Retina (tissue), 1 donor: Measurements from ENCODE around the gene CXCL12.
A peak's percentile ranks its signal among the peaks of the same experiment; 100 is the strongest.

Experiments used
- DNase-seq: peaks from one replicate; pipeline ENCODE4 v3.0.0-alpha.2; 2016

Gene CXCL12

GRCh38 chr10:44385026-44385695 lies at the start of gene CXCL12:
CXCL12 (minus strand) TSS chr10:44385097; CDS start chr10:44385005, 92 bp downstream.
- peak; percentile 72 for DNase-seq

- no peak for DNase-seq
Observed at GRCh38 chr10:44427479-44427878, 42.6 kb upstream of the CXCL12 start.

GRCh38 chr10:44427037-44427436 lies 42.1 kb upstream of the CXCL12 start:
- no peak for DNase-seq

GRCh38 chr10:44426247-44427034 lies 41.5 kb upstream of the CXCL12 start:
- no peak for DNase-seq

GRCh38 chr10:44425466-44425865 lies 40.6 kb upstream of the CXCL12 start:
- no peak for DNase-seq

GRCh38 chr10:44424957-44425356 lies 40.1 kb upstream of the CXCL12 start:
- no peak for DNase-seq

GRCh38 chr10:44424298-44424697 lies 39.4 kb upstream of the CXCL12 start:
- no peak for DNase-seq

- no peak for DNase-seq
Observed at GRCh38 chr10:44422570-44423101, 37.7 kb upstream of the CXCL12 start.

- no peak for DNase-seq
Observed at GRCh38 chr10:44422153-44422552, 37.3 kb upstream of the CXCL12 start.

- no peak for DNase-seq
Observed at GRCh38 chr10:44419790-44420549, 35.1 kb upstream of the CXCL12 start.

GRCh38 chr10:44418637-44419036 lies 33.7 kb upstream of the CXCL12 start:
- no peak for DNase-seq

GRCh38 chr10:44417761-44418160 lies 32.9 kb upstream of the CXCL12 start:
- no peak for DNase-seq

- DNase-seq: no peak
Observed at GRCh38 chr10:44416936-44417335, 32.0 kb upstream of the CXCL12 start.

- no peak for DNase-seq
Observed at GRCh38 chr10:44416021-44416771, 31.3 kb upstream of the CXCL12 start.

GRCh38 chr10:44415121-44415520 lies 30.2 kb upstream of the CXCL12 start:
- DNase-seq: no peak

- no peak for DNase-seq
Observed at GRCh38 chr10:44413416-44413815, 28.5 kb upstream of the CXCL12 start.

- DNase-seq: no peak
Observed at GRCh38 chr10:44411251-44411650, 26.4 kb upstream of the CXCL12 start.

- peak; percentile 0 for DNase-seq
Observed at GRCh38 chr10:44404741-44405437, 20.0 kb upstream of the CXCL12 start.

- no peak for DNase-seq
Observed at GRCh38 chr10:44402465-44403195, 17.7 kb upstream of the CXCL12 start.

- DNase-seq: peak; percentile 1
Observed at GRCh38 chr10:44400541-44400940, 15.6 kb upstream of the CXCL12 start.
